Keratinocyte (primary cell): ENCODE data around the gene CHD8.

Experiments
- EZH2 ChIP-seq: IDR thresholded peaks from one replicate; pipeline ENCODE4 v1.6.1; 2012; ENCODE audit warnings: inconsistent platforms, mild to moderate bottlenecking, low read length, moderate library complexity
- TF ChIP-seq, protein P1 (sequence below), 3 experiments: IDR thresholded peaks in 1 of 3; conservative IDR thresholded peaks in 1 of 3; optimal IDR thresholded peaks in 1 of 3; 2 replicates in 2 of 3; 3 replicates in 1 of 3; pipeline versions ENCODE3 to v1.5.1; 2011; ENCODE audit warnings: low read length in 3 of 3, mild to moderate bottlenecking in 3 of 3, moderate library complexity in 2 of 3, control low read depth in 1 of 3, inconsistent platforms in 1 of 3; ENCODE audit not compliant: insufficient read depth in 2 of 3; ENCODE audit errors: extremely low read depth in 1 of 3

DNA sequence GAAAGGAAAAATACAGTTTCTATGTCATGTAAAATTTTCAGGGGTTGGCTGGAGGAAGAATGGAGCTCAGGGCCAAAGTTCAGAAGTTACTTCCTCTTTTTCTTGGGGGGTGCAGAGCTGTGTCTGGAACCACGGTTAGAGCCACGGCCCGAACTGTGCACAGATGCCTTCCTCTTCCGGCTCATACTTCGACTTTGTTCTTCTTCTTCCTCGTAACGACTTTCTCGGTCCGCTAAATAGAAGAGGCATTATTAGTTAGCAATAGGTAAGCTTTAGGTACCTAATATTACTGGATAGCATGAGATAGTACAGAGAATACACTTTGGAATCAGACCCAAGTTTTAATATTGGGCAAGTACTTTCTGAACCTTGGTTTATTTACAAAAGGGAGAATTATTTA, 103.3 kb downstream of the CHD8 start:
- TF ChIP-seq, protein P1, sequence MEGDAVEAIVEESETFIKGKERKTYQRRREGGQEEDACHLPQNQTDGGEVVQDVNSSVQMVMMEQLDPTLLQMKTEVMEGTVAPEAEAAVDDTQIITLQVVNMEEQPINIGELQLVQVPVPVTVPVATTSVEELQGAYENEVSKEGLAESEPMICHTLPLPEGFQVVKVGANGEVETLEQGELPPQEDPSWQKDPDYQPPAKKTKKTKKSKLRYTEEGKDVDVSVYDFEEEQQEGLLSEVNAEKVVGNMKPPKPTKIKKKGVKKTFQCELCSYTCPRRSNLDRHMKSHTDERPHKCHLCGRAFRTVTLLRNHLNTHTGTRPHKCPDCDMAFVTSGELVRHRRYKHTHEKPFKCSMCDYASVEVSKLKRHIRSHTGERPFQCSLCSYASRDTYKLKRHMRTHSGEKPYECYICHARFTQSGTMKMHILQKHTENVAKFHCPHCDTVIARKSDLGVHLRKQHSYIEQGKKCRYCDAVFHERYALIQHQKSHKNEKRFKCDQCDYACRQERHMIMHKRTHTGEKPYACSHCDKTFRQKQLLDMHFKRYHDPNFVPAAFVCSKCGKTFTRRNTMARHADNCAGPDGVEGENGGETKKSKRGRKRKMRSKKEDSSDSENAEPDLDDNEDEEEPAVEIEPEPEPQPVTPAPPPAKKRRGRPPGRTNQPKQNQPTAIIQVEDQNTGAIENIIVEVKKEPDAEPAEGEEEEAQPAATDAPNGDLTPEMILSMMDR (optimal IDR thresholded peaks at IDR 0.05 in 1 of 3, IDR thresholded peaks at IDR 0.05 in 1 of 3, conservative IDR thresholded peaks at IDR 0.05 in 1 of 3; ENCODE audit: extremely low read depth in 1 of 3, insufficient read depth in 2 of 3, low read length in 3 of 3), result no peak
- no peak for TF ChIP-seq EZH2
